Naive thymus-derived CD4-positive, alpha-beta T cell (primary cell): ENCODE data around the gene OMD. TPM values are rescaled to one million over a fixed set of nuclear protein-coding genes. Genes with fewer than 3 reads are reported as not detected.

Source experiments
- ATAC-seq: fragments of 150-1000 bp; cut with Tn5 transposase; 2 replicates; pipeline ENCODE4 v1.10.0; 2021; ENCODE audit warnings: mild to moderate bottlenecking, moderate library complexity
- CTCF ChIA-PET: fragments of 350-600 bp; sonication (Branson Sonifier 250); formaldehyde crosslinking; loops from one replicate; lab custom pipeline; 2021; ENCODE audit warnings: antibody characterized with exemption; lab: Charles Lee
- POLR2A ChIA-PET: fragments of 350-600 bp; sonication (Branson Sonifier 250); formaldehyde crosslinking; loops from one replicate; lab custom pipeline; 2021; ENCODE audit warnings: antibody characterized with exemption, inconsistent platforms; lab: Charles Lee
- DNase-seq, 9 donors: peaks; one replicate each; pipeline versions ENCODE4 v3.0.0 to v3.0.0-alpha.2; 2020 to 2022; ENCODE audit warnings: mixed read lengths in 1 of 9
- H3K27ac ChIP-seq: one replicate; pipeline ENCODE4 v1.7.0; 2013; ENCODE audit warnings: mild to moderate bottlenecking, low read depth, low read length, moderate library complexity
- H3K27me3 ChIP-seq, 2 donors: one replicate each; pipeline ENCODE4 v1.7.0; 2013; ENCODE audit warnings: low read length in 2 of 2, mild to moderate bottlenecking in 2 of 2, moderate library complexity in 2 of 2; ENCODE audit not compliant: control insufficient read depth in 2 of 2, insufficient read depth in 2 of 2
- H3K36me3 ChIP-seq, 3 experiments: 1 replicate in 2 of 3; 2 replicates in 1 of 3; pipeline ENCODE4 v1.7.0; 2013; ENCODE audit warnings: low read length in 3 of 3, mild to moderate bottlenecking in 3 of 3, moderate library complexity in 1 of 3; ENCODE audit not compliant: insufficient read depth in 3 of 3, control insufficient read depth in 2 of 3
- H3K4me1 ChIP-seq, 2 donors: one replicate each; pipeline ENCODE4 v1.7.0; 2013; ENCODE audit warnings: low read length in 2 of 2, mild to moderate bottlenecking in 2 of 2, moderate library complexity in 1 of 2; ENCODE audit not compliant: control insufficient read depth in 2 of 2, insufficient read depth in 2 of 2
- H3K4me3 ChIP-seq: 2 replicates; pipeline ENCODE4 v1.7.0; 2013; ENCODE audit warnings: mild to moderate bottlenecking, low read length
- H3K9me3 ChIP-seq, 3 experiments: 1 replicate in 2 of 3; 2 replicates in 1 of 3; pipeline ENCODE4 v1.7.0; 2013; ENCODE audit warnings: low read length in 3 of 3; ENCODE audit not compliant: control insufficient read depth in 2 of 3
- H3K27ac Mint-ChIP-seq, 9 donors: one replicate each; pipeline ENCODE4 v1.8.0; 2020 to 2022; ENCODE audit warnings: mixed read lengths in 9 of 9, mild to moderate bottlenecking in 8 of 9, moderate library complexity in 5 of 9, inconsistent platforms in 2 of 9
- H3K27me3 Mint-ChIP-seq, 5 donors: one replicate each; pipeline ENCODE4 v1.8.0; 2021 to 2022; ENCODE audit warnings: mixed read lengths in 5 of 5, mild to moderate bottlenecking in 1 of 5
- H3K36me3 Mint-ChIP-seq, 5 donors: one replicate each; pipeline ENCODE4 v1.8.0; 2020 to 2022; ENCODE audit warnings: mixed read lengths in 5 of 5, mild to moderate bottlenecking in 3 of 5, inconsistent platforms in 1 of 5
- H3K4me1 Mint-ChIP-seq, 7 donors: one replicate each; pipeline ENCODE4 v1.8.0; 2020 to 2022; ENCODE audit warnings: mixed read lengths in 7 of 7, mild to moderate bottlenecking in 3 of 7, inconsistent platforms in 1 of 7
- H3K4me3 Mint-ChIP-seq, 10 donors: one replicate each; pipeline ENCODE4 v1.8.0; 2020 to 2022; ENCODE audit warnings: mild to moderate bottlenecking in 10 of 10, mixed read lengths in 10 of 10, moderate library complexity in 6 of 10, inconsistent platforms in 2 of 10
- H3K9me3 Mint-ChIP-seq, 11 donors: one replicate each; pipeline ENCODE4 v1.8.0; 2020 to 2022; ENCODE audit warnings: mixed read lengths in 11 of 11, mild to moderate bottlenecking in 4 of 11, inconsistent platforms in 1 of 11, moderate library complexity in 1 of 11
- intact Hi-C, 2 donors: fragments of 100-400 bp; cut with micrococcal nuclease; formaldehyde crosslinking; loops; one replicate each; pipeline ENCODE4 v1.15.1; 2023
- polyA plus RNA-seq, 2 donors: library from polyadenylated mRNA; unstranded; fragments of 300-500 nt; fragmentation: Illumina TruSeq; gene quantifications; one replicate each; pipeline ENCODE4 v1.2.3, GENCODE V29; 2021
- total RNA-seq, 6 experiments: library from RNA in 5 of 6; stranded (reverse) in 5 of 6; gene quantifications; 1 replicate in 5 of 6; 2 replicates in 1 of 6; pipeline ENCODE4 v1.2.3 and lab custom pipeline; 2021 to 2026

Gene OMD, protein sequence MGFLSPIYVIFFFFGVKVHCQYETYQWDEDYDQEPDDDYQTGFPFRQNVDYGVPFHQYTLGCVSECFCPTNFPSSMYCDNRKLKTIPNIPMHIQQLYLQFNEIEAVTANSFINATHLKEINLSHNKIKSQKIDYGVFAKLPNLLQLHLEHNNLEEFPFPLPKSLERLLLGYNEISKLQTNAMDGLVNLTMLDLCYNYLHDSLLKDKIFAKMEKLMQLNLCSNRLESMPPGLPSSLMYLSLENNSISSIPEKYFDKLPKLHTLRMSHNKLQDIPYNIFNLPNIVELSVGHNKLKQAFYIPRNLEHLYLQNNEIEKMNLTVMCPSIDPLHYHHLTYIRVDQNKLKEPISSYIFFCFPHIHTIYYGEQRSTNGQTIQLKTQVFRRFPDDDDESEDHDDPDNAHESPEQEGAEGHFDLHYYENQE
- total RNA-seq (not detected), polyA plus RNA-seq (not detected), total RNA-seq (lab: John Stamatoyannopoulos, UW) (not detected)

DNA sequence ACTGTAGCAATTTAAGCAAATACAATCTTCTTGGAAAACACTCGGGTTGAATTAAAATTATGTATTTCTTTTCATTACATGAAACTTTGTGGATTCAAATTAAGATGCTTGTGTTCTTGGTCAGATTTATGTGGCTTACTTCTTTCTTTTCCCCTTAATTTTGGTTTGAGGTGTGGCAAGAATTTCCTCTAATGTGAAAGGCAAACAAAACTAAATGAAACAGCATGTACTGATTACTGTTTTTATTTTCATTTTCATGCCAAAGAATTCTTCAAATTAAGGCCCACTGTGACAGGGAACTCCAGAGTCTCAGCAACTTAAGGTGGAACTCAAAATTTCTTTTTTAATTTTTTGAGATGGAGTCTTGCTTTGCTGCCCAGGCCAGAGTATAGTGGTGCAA lies at the start of gene OMD:
Gene OMD (minus strand): TSS at position 132 of the 400 bp plus-strand sequence. CDS start 6,913 bp downstream, outside the sequence.
- intact Hi-C loops = no loop called here
- H3K4me3 ChIP-seq = no peak within 1 kb of the TSS
- no peaks in the 10 kb centered on the region for H3K4me1 ChIP-seq
- no peaks in the 10 kb centered on the region for H3K9me3 ChIP-seq
- peaks cover 0 to 12% (median 0%) of the 10 kb centered on the region in 5 donors for H3K27me3 Mint-ChIP-seq
- H3K27ac Mint-ChIP-seq = no peak within 1 kb of the TSS
- peaks cover 0 to 2% (median 0%) of the 10 kb centered on the region in 7 donors for H3K4me1 Mint-ChIP-seq
- DNase-seq (no peak), ATAC-seq (no peak)
- H3K27me3 ChIP-seq = no peaks in the 10 kb centered on the region
- POLR2A ChIA-PET = no interaction called here
- H3K9me3 Mint-ChIP-seq = peaks cover 0 to 3% (median 0%) of the 10 kb centered on the region in 11 donors
- H3K27ac ChIP-seq = no peak within 1 kb of the TSS
- peaks cover 0 to 17% (median 7%) of the 10 kb centered on the region in 5 donors for H3K36me3 Mint-ChIP-seq
- CTCF ChIA-PET = no interaction called here
- H3K36me3 ChIP-seq = no peaks in the 10 kb centered on the region
- H3K4me3 Mint-ChIP-seq = no peak within 1 kb of the TSS

DNA sequence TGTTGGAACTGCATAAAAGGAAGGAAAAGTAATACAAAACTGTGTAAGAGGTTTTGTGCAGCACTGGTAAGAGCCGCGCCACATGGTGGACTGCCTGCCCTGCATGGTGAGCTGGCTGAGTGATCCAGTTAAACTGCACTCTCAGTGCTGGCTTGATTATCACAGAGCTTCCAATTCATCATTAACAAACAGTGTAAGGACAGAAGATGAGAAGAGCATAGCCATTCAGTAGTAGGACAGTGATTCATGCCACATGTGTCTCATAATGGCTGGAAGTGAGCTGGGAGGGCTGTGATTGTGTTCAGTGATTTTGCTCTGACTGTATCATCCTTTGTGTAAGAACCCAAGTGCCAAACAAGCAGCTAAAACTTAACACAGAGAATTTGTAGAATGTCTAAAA lies 43.9 kb upstream of the OMD start:
- Mint-ChIP-seq H3K4me1 (no peaks in the 10 kb centered on the region), H3K27ac (no peak overlapping the region), H3K36me3 (no peaks in the 10 kb centered on the region), H3K27me3 (no peaks in the 10 kb centered on the region), H3K4me3 (no peak overlapping the region), H3K9me3 (no peaks in the 10 kb centered on the region)
- Histone ChIP-seq H3K9me3 (no peaks in the 10 kb centered on the region), H3K27me3 (no peaks in the 10 kb centered on the region), H3K4me1 (no peaks in the 10 kb centered on the region), H3K27ac (no peak overlapping the region), H3K36me3 (no peaks in the 10 kb centered on the region), H3K4me3 (no peak overlapping the region)
- DNase-seq (no peak), ATAC-seq (no peak)
- intact Hi-C loops = no loop called here
- POLR2A ChIA-PET = no interaction called here
- CTCF ChIA-PET = no interaction called here

DNA sequence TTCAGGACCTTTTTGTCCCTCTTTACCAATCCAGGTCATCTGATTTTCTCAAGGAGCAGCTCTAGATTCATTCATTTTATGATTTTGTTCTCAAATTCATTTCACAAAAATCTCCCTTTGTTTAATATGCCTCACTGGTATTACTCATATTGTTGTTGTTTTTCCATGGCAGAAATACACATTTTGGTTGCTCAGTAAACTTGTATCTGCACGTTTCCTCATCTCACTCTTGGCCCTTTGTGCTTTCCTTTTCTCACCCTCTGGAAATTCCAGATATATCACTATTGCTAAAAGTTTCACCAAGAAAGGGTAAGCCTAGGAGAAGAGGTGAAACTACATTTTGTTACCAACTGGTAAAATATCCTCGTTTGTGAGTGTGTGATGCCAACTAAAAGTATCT lies 43.2 kb upstream of the OMD start:
- no peaks in the 10 kb centered on the region for H3K36me3 ChIP-seq
- Mint-ChIP-seq H3K27ac (no peak overlapping the region), H3K36me3 (no peaks in the 10 kb centered on the region), H3K4me1 (no peaks in the 10 kb centered on the region), H3K4me3 (no peak overlapping the region), H3K9me3 (no peaks in the 10 kb centered on the region), H3K27me3 (no peaks in the 10 kb centered on the region)
- ChIA-PET POLR2A (no interaction called here), CTCF (no interaction called here)
- no peak for ATAC-seq
- no peaks in the 10 kb centered on the region for H3K4me1 ChIP-seq
- no peaks in the 10 kb centered on the region for H3K9me3 ChIP-seq
- intact Hi-C loops = no loop called here
- H3K4me3 ChIP-seq = no peak overlapping the region
- no peaks in the 10 kb centered on the region for H3K27me3 ChIP-seq
- DNase-seq = no peak
- no peak overlapping the region for H3K27ac ChIP-seq

DNA sequence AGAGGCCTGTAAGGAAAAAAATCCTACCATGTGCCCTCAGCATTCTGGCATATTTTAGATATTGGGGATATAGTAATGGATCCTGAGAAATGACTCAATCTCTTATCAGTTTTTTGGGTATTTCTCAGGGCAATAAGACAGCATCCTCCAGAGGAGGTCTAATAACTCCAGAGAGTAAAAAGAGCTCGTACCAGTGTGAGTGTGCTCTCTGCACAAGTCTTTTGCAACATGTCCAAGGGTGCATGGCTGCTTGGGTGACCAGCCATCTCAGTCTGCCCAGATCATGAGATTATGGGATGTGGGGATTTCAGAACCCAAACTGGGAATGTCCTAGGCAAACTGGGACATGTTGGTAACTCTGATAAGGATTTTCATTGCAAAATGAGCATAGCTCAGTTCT lies 42.8 kb upstream of the OMD start:
- no peak overlapping the region for H3K27ac Mint-ChIP-seq
- no peak for ATAC-seq
- no peaks in the 10 kb centered on the region for H3K4me1 Mint-ChIP-seq
- no peaks in the 10 kb centered on the region for H3K27me3 ChIP-seq
- no peak overlapping the region for H3K27ac ChIP-seq
- no peaks in the 10 kb centered on the region for H3K9me3 Mint-ChIP-seq
- no peaks in the 10 kb centered on the region for H3K9me3 ChIP-seq
- no peak overlapping the region for H3K4me3 Mint-ChIP-seq
- no peaks in the 10 kb centered on the region for H3K36me3 Mint-ChIP-seq
- H3K36me3 ChIP-seq = no peaks in the 10 kb centered on the region
- H3K4me3 ChIP-seq = no peak overlapping the region
- intact Hi-C loops = no loop called here
- no peaks in the 10 kb centered on the region for H3K4me1 ChIP-seq
- ChIA-PET POLR2A (no interaction called here), CTCF (no interaction called here)
- DNase-seq = no peak
- no peaks in the 10 kb centered on the region for H3K27me3 Mint-ChIP-seq

DNA sequence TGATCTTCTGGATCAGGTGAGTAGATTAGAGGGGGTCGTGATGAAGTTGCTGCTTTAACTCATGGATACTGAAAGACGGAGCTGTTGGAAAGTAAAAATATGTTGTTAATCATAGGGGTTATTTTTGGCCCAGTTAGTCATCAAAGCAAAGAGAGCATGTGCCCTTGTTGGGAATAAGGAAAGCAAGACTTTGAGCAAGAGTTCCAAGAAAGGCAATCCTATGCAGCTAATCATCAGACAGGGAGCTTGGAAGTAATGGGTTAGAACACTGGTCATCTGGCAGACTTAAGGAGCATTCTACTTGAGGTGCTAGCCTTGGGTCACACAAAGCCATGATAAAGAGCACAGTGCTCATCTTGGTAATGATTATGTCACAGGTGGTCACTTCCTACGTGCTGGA lies 39.7 kb upstream of the OMD start:
- H3K36me3 Mint-ChIP-seq = no peaks in the 10 kb centered on the region
- H3K4me1 Mint-ChIP-seq = no peaks in the 10 kb centered on the region
- Histone ChIP-seq H3K27ac (no peak overlapping the region), H3K27me3 (no peaks in the 10 kb centered on the region), H3K4me1 (no peaks in the 10 kb centered on the region), H3K4me3 (no peak overlapping the region), H3K9me3 (no peaks in the 10 kb centered on the region), H3K36me3 (no peaks in the 10 kb centered on the region)
- ChIA-PET CTCF (no interaction called here), POLR2A (no interaction called here)
- intact Hi-C loops = no loop called here
- H3K9me3 Mint-ChIP-seq = no peaks in the 10 kb centered on the region
- no peaks in the 10 kb centered on the region for H3K27me3 Mint-ChIP-seq
- H3K27ac Mint-ChIP-seq = no peak overlapping the region
- H3K4me3 Mint-ChIP-seq = no peak overlapping the region
- ATAC-seq (no peak), DNase-seq (no peak)

DNA sequence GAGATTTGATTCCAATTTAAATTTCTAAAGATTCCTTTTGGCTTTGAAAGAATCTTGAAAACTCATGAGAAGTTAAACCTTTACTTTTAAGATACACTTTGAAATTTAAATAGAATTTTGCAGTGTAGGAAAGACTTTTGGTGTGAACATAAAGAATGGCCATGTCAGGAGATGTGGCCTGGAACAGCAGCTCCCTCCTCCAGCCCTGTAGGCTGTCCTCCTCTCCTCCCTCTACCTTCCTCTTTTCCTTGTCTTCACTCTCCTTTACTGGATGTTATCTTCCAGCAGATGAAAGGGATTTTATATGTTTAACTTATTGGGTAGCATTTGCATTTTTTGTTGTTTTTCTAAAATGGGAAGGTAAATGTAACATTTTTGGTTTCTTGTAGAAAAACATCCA lies 39.1 kb upstream of the OMD start:
- H3K36me3 Mint-ChIP-seq = no peaks in the 10 kb centered on the region
- H3K4me1 Mint-ChIP-seq = no peaks in the 10 kb centered on the region
- Histone ChIP-seq H3K27me3 (no peaks in the 10 kb centered on the region), H3K27ac (no peak overlapping the region), H3K9me3 (no peaks in the 10 kb centered on the region), H3K36me3 (no peaks in the 10 kb centered on the region), H3K4me3 (no peak overlapping the region), H3K4me1 (no peaks in the 10 kb centered on the region)
- ATAC-seq (no peak), DNase-seq (no peak)
- H3K27ac Mint-ChIP-seq = no peak overlapping the region
- H3K27me3 Mint-ChIP-seq = no peaks in the 10 kb centered on the region
- ChIA-PET POLR2A (no interaction called here), CTCF (no interaction called here)
- no peaks in the 10 kb centered on the region for H3K9me3 Mint-ChIP-seq
- no peak overlapping the region for H3K4me3 Mint-ChIP-seq
- intact Hi-C loops = no loop called here

DNA sequence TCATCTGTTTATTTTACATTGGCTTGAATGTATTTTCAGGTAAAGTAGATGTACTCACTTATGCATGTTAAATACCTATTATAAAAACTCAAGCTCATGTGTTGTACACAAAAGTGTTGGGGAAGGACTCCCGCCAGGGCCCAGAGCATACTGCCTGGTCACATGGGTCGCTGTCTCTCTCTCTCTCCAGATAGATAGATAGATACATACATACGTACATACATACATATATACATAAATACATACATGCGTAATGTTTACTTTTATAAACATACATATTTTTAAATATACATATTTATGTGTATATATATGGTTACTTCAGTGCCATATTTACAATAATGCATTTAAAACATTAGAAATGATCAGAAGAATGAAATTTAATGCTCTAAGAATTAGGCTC lies 33.3 kb upstream of the OMD start:
- no peaks in the 10 kb centered on the region for H3K4me1 ChIP-seq
- no peaks in the 10 kb centered on the region for H3K27me3 ChIP-seq
- ChIA-PET POLR2A (no interaction called here), CTCF (no interaction called here)
- H3K27ac Mint-ChIP-seq = no peak overlapping the region
- H3K27me3 Mint-ChIP-seq = no peaks in the 10 kb centered on the region
- H3K9me3 ChIP-seq = no peaks in the 10 kb centered on the region
- H3K27ac ChIP-seq = no peak overlapping the region
- DNase-seq = no peak
- intact Hi-C loops = no loop called here
- no peak for ATAC-seq
- no peaks in the 10 kb centered on the region for H3K36me3 ChIP-seq
- H3K4me3 Mint-ChIP-seq = no peak overlapping the region
- no peaks in the 10 kb centered on the region for H3K9me3 Mint-ChIP-seq
- no peaks in the 10 kb centered on the region for H3K4me1 Mint-ChIP-seq
- H3K36me3 Mint-ChIP-seq = no peaks in the 10 kb centered on the region
- no peak overlapping the region for H3K4me3 ChIP-seq
